SJSA1 (cell line): Measurements from ENCODE around the gene P3H4. TPM values are rescaled to one million over a fixed set of nuclear protein-coding genes. Genes with fewer than 3 reads are reported as not detected.
"Not testable (repeated sequence)": the region's sequence is repeated elsewhere in the genome, so short reads cannot be mapped to it uniquely, and the experiment has no call there.

Experiments
- DNase-seq, 2 experiments: peaks; one replicate each; pipeline ENCODE4 v3.0.0-alpha.2; 2015 to 2020; ENCODE audit warnings: low spot score in 2 of 2, low read depth in 1 of 2
- H3K27ac ChIP-seq: fragments of 250-450 bp; sonication (Bioruptor Pico); 2 replicates; pipeline ENCODE4 v1.5.1; 2020; ENCODE audit warnings: mild to moderate bottlenecking, moderate library complexity
- H3K27me3 ChIP-seq: fragments of 250-450 bp; sonication (Bioruptor Pico); replicated peaks from 2 replicates; pipeline ENCODE4 v1.5.1; 2020; ENCODE audit warnings: mild to moderate bottlenecking, moderate library complexity
- H3K36me3 ChIP-seq: fragments of 250-450 bp; sonication (Bioruptor Pico); 2 replicates; pipeline ENCODE4 v1.5.1; 2020; ENCODE audit warnings: mild to moderate bottlenecking
- H3K4me1 ChIP-seq: fragments of 250-450 bp; sonication (Bioruptor Pico); replicated peaks from 2 replicates; pipeline ENCODE4 v1.6.1; 2021; ENCODE audit warnings: mild to moderate bottlenecking
- H3K4me3 ChIP-seq: fragments of 250-450 bp; sonication (Bioruptor Pico); 2 replicates; pipeline ENCODE4 v1.5.1; 2020; ENCODE audit warnings: mild to moderate bottlenecking
- H3K9me3 ChIP-seq: fragments of 250-450 bp; sonication (Bioruptor Pico); replicated peaks from 2 replicates; pipeline ENCODE4 v1.5.1; 2020; ENCODE audit warnings: mild to moderate bottlenecking
- total RNA-seq: library from RNA; depleted of rRNA; stranded (reverse); fragments of >200 nt; shearing (Covaris generic); gene quantifications from 2 replicates; pipeline ENCODE4 v1.2.3, GENCODE V29; 2014

Gene P3H4
- total RNA-seq, 1 experiment from 2014 or later = 40.9 TPM

DNA sequence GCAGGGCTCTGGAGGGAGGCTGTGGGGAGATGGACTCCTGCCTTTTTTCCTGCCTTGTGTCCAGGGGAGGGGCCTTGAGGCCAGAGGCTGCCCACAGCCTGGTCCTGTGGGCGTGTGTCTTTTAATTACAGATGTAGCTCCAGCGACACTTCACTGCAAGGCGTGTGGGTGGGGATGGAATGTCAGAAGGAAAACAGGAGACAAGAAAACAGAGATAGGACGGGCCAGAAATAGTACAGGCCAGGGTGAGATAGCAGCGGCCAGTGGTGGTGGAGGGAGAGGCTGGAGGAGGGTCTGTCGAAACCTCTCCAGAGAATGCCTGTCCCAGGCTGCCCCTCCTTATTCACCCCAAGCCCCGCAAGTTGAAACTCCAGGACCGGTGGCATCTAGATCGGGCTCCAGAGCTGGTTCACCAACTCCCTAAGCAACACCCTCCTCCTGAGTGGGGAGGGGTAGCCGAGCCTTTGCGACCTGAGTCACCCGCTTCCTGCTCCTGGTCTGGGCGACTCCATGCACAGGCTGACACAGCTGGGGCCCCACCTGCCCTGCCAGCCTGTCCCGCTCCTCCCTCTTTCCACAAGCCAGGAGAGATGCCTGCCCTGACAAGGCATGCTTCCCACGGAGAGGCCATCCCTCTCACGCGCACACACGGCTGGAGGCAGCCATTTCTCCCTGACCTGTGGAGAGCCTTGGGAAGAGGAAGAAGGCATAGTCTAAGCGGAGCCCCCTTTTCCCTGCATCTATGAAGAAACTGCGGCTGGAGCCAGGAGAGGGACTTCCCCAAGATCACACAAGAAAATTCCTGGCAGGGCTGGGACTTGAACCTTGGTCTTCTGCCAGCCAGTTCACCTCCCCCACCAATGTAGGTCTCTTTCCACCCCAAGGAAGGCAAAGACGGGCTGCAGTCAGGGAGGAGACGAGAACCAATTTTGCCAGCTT, 18.6 kb downstream of the P3H4 start:
- Histone ChIP-seq H3K4me3 (no peak overlapping the region), H3K4me1 (peaks cover 22% of the 10 kb centered on the region), H3K9me3 (no peaks in the 10 kb centered on the region), H3K27me3 (no peaks in the 10 kb centered on the region), H3K27ac (no peak overlapping the region), H3K36me3 (no peaks in the 10 kb centered on the region)
- peak; percentile 42 to 67 for DNase-seq

DNA sequence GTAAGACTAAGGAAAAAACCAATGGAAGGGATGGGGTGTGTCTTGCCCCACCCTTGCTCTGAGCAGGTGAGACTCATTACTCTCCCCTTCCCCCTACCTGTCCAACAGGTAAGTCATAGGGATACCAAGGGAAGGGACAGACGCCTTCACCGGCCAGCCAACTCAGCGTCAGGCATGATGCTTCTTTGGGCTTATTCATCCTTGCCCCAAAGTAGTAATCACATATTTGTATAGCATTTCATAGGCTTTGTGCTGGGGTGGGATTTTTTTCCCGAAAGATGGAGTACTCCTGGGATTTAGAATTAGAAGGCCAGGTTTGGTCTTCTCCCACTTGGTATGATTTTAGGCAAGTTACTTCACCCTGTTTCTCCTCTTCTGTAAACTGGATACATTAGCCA, 24.7 kb downstream of the P3H4 start:
- Histone ChIP-seq H3K9me3 (no peaks in the 10 kb centered on the region), H3K4me3 (no peak overlapping the region), H3K27ac (no peak overlapping the region), H3K36me3 (no peaks in the 10 kb centered on the region), H3K27me3 (0 out of 2 replicates have a peak, but pooled peaks cover 2% of the 10 kb centered on the region), H3K4me1 (peaks cover 10% of the 10 kb centered on the region)
- DNase-seq = no peak

DNA sequence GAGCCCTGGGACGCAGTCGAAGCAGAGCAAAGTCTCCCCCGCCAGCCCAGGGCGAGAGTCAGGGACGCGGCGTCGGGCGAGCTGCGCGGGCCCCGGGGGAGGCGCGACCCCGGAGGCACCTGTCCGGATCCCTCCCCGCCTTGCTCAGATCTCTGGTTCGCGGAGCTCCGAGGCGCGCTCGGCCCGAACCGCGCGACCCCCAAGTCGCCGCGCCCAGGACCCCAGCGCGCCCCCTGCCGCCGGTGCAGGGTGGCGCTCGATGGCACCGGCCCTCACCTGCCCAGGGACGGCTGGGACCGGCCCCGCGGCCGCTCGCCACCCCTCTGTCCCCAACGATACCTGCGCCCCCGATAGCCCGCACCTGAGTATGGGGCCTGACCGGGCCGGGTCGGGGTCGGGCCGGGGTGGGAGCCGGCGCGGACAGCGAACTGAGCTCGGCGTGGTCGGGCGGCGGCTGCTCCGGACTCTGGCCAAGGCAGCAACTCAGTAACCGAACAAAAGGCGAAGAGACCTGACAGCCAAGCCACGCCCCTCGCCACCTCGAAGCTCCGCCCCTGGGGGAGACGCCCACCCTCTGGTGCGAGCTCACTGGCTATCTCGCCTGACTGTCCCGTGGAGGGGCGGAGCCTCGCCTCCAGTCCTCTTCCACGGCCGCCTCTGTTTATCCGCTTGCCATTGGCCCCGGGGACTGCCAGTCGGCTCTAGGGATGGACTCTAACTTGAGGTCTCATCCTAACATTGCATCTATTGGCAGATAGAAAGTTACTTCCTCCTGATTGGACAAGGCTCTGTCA, 25.3 kb downstream of the P3H4 start, which contains the start of gene JUP:
Gene JUP, minus strand, starts transcription at position 485 of the 794 bp plus-strand sequence. CDS start 14,857 bp downstream, outside the sequence.
- Histone ChIP-seq H3K4me1 (peaks cover 10% of the 10 kb centered on the region), H3K9me3 (no peaks in the 10 kb centered on the region), H3K27me3 (0 out of 2 replicates have a peak, but pooled peaks cover 2% of the 10 kb centered on the region), H3K27ac (no peak within 1 kb of the TSS), H3K4me3 (peak within 1 kb of the TSS; percentile 44), H3K36me3 (no peaks in the 10 kb centered on the region)
- peak; percentile 93 to 98 for DNase-seq

DNA sequence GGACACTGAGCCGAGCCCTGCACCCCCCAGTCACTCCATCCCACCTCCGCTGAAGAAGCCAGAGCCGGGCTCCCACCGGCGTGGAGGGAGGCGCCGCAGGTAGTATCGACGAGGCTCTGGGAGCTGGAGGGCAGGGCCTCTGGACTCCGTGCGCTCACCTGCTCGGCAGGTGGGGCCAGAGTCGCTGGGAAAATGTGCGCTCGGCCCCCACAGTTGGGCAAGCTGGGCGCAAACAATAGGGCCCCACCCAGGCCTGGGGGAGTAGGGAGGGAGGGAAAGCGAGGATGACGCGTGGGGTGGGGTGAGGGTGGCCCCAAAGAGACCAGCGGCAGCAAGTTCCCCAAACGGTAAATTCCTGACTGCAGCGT, 25.9 kb downstream of the P3H4 start:
- Histone ChIP-seq H3K27ac (no peak overlapping the region), H3K36me3 (no peaks in the 10 kb centered on the region)

DNA sequence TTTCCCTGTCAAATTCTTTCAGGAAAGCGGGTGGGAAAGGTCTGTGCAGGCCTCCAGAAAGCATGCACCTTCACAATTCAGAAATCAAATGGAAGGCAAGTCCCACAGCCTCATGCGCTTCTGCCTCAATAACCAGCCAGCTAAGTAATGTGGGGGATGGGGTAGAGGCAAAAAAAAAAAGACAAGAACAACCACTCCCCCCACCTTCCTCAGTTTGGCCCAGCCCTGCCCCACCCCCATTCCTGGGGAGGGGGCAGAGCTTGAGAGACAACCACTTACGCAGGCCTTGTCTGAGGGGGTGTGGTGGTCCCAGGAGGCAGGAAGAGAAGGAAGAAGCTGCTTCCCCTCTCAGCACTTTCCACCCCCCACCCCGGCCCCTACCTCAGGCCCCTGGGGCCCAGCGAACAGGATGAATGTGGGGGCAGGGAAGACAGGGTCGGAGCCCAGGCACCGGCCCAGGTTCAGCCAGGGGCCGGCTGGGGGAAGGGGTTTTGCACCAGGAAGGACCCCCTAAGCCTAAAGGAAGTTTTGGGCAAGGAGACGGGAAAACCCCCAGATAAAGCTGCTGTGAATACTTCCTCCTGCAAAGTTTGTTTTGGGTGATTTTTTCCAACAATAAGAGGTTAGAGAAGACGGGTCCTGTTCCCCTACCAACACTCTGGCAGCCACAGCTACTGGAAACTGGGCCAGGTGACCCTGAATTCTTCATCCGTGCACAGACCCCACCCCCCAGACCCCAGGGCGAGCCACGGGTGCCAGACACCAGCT, 26.5 kb downstream of the P3H4 start:
- H3K9me3 ChIP-seq = no peaks in the 10 kb centered on the region
- no peaks in the 10 kb centered on the region for H3K36me3 ChIP-seq
- no peak for DNase-seq
- 0 out of 2 replicates have a peak, but pooled peaks cover 2% of the 10 kb centered on the region for H3K27me3 ChIP-seq
- H3K4me3 ChIP-seq = no peak overlapping the region; the same call in 1 of the 2 replicates
- H3K27ac ChIP-seq = no peak overlapping the region
- H3K4me1 ChIP-seq = peaks cover 10% of the 10 kb centered on the region

More for the DNA sequence above, 25.9 kb downstream of the P3H4 start:
- H3K4me3 ChIP-seq = peak overlapping the region; percentile 44
- H3K4me1 ChIP-seq = peaks cover 10% of the 10 kb centered on the region
- H3K9me3 ChIP-seq = no peaks in the 10 kb centered on the region
- no peak for DNase-seq
- 0 out of 2 replicates have a peak, but pooled peaks cover 2% of the 10 kb centered on the region for H3K27me3 ChIP-seq

DNA sequence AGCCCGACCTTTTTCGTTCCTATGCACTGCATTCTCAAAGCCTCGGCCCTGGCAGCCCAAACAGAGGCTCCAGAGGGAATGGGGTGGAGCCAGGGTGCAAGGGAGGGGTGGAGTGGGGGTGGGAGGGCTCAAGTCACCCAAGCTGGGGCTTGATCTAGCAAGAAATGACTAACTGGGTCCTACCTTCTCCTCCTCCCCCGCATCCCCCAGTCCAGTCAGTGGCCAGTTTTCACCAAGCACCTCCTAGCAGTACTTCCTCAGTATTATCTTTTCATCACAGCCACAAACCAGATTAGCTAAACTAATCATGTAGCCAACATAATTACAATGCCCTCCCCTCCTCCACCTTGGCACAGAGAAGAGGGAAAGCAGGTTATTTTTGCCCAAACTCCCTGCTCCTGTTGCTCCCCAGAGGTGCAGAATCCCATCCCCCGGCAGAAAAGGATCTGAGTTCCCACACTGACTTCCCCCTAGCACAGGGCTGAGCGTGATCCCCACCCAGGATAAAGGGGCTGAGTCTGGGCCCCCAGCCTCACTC, 27.5 kb downstream of the P3H4 start:
- Histone ChIP-seq H3K4me3 (no peak overlapping the region), H3K27me3 (0 out of 2 replicates have a peak, but pooled peaks cover 2% of the 10 kb centered on the region), H3K9me3 (no peaks in the 10 kb centered on the region), H3K4me1 (peaks cover 10% of the 10 kb centered on the region), H3K36me3 (no peaks in the 10 kb centered on the region), H3K27ac (no peak overlapping the region)
- no peak for DNase-seq

DNA sequence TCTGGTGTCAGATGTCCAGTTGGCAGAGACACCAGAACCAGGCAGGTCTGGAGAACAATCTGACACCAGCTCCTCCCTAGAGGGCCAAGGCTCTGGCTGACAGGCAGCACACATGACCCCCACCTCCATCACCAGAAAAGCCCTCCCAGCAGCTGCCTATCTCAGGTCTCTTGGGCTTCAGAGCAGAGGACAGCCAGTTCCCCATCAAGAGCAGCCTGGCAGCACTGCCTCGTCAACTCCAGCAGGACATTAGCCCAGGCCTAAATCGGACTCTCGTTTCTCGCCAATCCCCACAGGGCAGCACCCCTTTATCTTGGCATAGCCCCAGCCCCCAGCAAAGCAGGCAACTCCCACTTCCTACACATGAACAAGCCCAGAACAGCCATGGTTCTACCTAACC, 29.6 kb downstream of the P3H4 start:
- Histone ChIP-seq H3K36me3 (no peaks in the 10 kb centered on the region), H3K9me3 (no peaks in the 10 kb centered on the region), H3K4me3 (no peak overlapping the region), H3K4me1 (peaks cover 28% of the 10 kb centered on the region), H3K27ac (no peak overlapping the region), H3K27me3 (0 out of 2 replicates have a peak, but pooled peaks cover 2% of the 10 kb centered on the region)
- no peak for DNase-seq

DNA sequence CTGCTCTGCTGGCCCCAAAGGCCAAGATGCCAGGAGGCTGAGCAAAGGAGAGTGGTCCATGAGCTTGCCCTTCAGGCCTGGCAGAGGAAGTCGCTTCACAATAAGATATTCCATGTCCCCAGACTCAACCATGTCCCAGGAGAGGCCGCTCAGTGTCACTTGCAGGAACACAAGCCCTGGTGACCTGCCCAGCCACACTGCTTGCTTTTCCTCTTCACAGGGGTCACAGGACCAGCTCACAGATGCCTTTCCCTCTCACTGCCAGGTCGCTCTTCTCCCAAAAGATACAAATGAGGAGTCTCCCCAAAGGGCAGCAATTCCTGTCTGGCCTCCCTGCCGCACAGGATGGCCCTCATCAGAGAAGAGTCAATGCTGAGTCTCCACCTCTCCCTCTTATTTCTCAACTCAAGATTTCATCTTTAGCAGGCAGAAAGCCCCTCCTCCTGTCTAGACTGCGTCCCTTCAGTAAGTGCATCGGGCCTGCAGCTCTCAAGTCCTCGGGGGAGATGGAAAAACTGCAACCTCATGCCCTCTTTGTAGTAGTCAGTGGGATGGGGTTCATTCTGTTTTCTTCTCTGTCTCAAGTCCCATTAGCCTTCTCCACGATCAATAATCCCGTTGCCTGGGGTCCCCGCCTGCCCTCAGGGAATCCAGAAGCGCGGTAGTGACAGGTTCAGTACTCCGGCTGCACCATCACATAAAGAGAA, 30.2 kb downstream of the P3H4 start:
- Histone ChIP-seq H3K4me1 (peaks cover 34% of the 10 kb centered on the region), H3K4me3 (no peak overlapping the region), H3K36me3 (no peaks in the 10 kb centered on the region), H3K27ac (no peak overlapping the region), H3K27me3 (0 out of 2 replicates have a peak, but pooled peaks cover 2% of the 10 kb centered on the region), H3K9me3 (no peaks in the 10 kb centered on the region)
- no peak for DNase-seq

DNA sequence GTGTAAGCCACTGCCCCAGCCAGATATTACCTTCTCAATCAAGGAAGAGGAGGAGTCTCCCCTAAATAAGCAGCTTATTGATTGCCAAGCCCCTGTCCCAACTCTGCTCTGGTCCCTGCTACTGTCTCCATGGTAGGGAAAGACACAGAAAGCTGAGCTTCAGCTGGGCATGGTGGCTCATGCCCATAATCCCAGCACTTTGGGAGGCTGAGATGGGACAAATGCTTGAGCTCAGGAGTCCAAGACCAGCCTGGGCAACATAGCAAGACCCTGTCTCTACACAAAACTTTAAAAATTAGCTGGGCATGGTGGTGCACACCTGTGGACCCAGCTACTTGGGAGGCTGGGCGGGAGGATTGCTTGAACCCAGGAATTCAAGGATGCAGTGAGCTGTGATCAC, 31.8 kb downstream of the P3H4 start:
- H3K27ac ChIP-seq = no peak overlapping the region
- H3K4me3 ChIP-seq = no peak overlapping the region
- peaks cover 38% of the 10 kb centered on the region for H3K4me1 ChIP-seq
- no peak for DNase-seq
- no peaks in the 10 kb centered on the region for H3K27me3 ChIP-seq
- H3K36me3 ChIP-seq = no peaks in the 10 kb centered on the region
- no peaks in the 10 kb centered on the region for H3K9me3 ChIP-seq

DNA sequence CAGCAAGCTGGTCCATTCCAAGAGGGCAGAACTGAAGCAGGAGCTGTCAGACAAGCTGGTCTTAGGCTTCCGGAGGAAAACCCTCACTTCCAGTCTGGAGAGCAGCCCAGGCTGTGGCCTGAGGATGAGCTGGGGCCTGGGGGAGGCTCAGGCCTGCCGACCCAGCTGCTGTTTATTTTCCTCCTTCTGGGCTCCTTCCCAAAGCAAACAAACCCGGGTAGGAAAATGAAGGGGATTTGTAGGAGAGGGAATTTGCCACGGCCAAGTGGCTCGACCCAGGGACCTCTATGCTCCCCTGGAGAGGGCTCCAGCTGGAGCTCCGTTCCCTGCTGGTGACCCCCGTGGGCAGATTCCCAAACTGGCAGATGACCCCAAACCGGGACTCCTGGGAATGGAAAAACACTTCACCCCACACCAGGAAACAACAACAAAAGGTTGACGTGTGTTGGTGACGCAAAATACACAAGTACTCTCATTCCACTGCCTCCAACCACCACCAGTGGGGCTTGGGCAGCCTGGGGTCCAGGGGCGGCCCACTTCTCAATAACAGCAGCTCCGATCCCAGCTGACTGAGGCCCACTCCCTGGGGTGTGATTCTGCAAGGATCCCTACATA, 34.1 kb downstream of the P3H4 start:
- no peak overlapping the region for H3K4me3 ChIP-seq

DNA sequence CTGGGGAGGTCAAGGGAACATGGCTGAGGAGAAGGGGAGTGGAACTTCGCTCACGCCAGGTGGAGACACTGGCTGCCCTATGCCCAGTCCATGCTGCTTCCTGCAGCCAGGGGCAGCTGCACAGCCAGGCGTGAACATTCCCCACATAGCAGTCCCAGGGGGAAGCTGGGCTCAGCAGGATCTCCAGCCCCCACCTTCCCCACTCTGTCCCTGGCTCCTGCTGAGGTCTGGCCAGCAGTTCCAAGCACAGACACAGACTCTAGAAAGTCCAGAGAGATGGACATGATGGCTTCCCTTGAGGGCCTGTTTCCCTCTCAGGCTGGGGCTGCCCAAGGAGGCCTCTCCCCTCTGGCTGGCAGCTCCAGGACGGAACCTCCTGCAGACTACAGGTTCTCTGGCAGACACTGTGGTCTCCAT, 34.6 kb downstream of the P3H4 start:
- H3K27me3 ChIP-seq = no peaks in the 10 kb centered on the region
- no peak overlapping the region for H3K4me3 ChIP-seq
- H3K4me1 ChIP-seq = peaks cover 51% of the 10 kb centered on the region
- H3K9me3 ChIP-seq = no peaks in the 10 kb centered on the region
- DNase-seq = no peak
- H3K27ac ChIP-seq = peak overlapping the region; percentile 59
- no peaks in the 10 kb centered on the region for H3K36me3 ChIP-seq

More for the DNA sequence above, 34.1 kb downstream of the P3H4 start:
- DNase-seq = peak; percentile 74 to 87
- Histone ChIP-seq H3K27me3 (no peaks in the 10 kb centered on the region), H3K9me3 (no peaks in the 10 kb centered on the region), H3K36me3 (no peaks in the 10 kb centered on the region), H3K27ac (peak overlapping the region; percentile 59), H3K4me1 (peaks cover 51% of the 10 kb centered on the region)

DNA sequence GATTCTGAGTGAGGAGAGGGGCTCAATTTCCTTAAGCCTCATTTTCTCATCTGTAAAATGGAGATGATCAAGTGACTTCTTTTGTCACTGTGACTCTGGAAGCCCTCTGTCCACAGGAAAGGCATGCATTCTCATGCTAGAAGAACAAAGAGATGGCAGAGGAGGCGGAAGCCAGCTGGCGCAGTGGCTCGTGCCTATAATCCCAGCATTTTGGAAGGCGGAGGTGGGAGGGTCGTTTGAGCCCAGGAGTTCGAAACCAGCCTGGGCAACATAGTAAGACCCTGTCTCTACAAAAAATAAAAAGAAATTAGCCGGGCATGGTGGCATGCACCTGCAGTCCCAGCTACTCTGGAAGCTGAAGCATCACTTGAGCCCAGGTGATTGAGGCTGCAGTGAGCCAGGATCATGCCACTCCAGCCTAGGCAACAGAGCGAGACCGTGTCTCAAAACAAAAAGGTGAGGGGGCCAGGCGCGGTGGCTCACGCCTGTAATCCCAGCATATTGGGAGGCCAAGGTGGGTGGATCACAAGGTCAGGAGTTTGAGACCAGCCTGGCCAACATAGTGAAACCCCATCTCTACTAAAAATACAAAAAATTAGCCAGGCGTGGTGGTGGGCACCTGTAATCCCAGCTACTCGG, 35.4 kb downstream of the P3H4 start:
- not testable (repeated sequence) for H3K4me3 ChIP-seq

More for the DNA sequence above, 35.4 kb downstream of the P3H4 start:
- not testable (repeated sequence) for H3K9me3 ChIP-seq, H3K36me3 ChIP-seq, H3K27ac ChIP-seq, H3K27me3 ChIP-seq, DNase-seq
- H3K4me1 ChIP-seq = peaks cover 51% of the 10 kb centered on the region
